Tibial artery (tissue), 4 donors: ENCODE measurements around the gene BBS12.

Source experiments
- DNase-seq, 2 donors: peaks; one replicate each; pipeline ENCODE4 v3.0.0-alpha.2; 2019
- H3K27ac ChIP-seq, 2 donors: fragments of 200-600 bp; sonication (generic) in 1 of 2; 1 replicate in 1 of 2; 2 replicates in 1 of 2; pipeline ENCODE4 v1.5.1; 2018 to 2019; ENCODE audit warnings: mild to moderate bottlenecking in 1 of 2
- H3K27me3 ChIP-seq, 2 donors: fragments of 200-600 bp; sonication (generic) in 1 of 2; one replicate each; pipeline versions ENCODE4 v1.5.1 to v1.6.0; 2016 to 2019
- H3K36me3 ChIP-seq, 3 donors: fragments of 200-600 bp; sonication (generic) in 2 of 3; one replicate each; pipeline ENCODE4 v1.5.1; 2016 to 2019; ENCODE audit warnings: mild to moderate bottlenecking in 2 of 3
- H3K4me1 ChIP-seq, 4 donors: fragments of 200-600 bp; sonication (generic) in 2 of 4; 1 replicate in 3 of 4; 2 replicates in 1 of 4; pipeline ENCODE4 v1.5.1; 2016 to 2019
- H3K4me3 ChIP-seq, 2 donors: fragments of 200-600 bp; sonication (generic) in 1 of 2; 1 replicate in 1 of 2; 2 replicates in 1 of 2; pipeline ENCODE4 v1.5.1; 2018 to 2019; ENCODE audit warnings: mild to moderate bottlenecking in 2 of 2
- H3K9me3 ChIP-seq, 3 donors: fragments of 200-600 bp; sonication (generic) in 1 of 3; one replicate each; pipeline ENCODE4 v1.5.1; 2016 to 2019
- CTCF ChIP-seq, 2 experiments: fragments of 200-600 bp in 1 of 2; fragments of 450-650 bp in 1 of 2; IDR thresholded peaks; one replicate each; pipeline ENCODE4 v1.5.1; 2017 to 2019; ENCODE audit warnings: antibody characterized with exemption in 2 of 2, mild to moderate bottlenecking in 1 of 2, moderate library complexity in 1 of 2
- intact Hi-C: fragments of 100-400 bp; cut with DNase I; formaldehyde crosslinking; loops from one replicate; pipeline ENCODE4 v1.15.0; 2023; ENCODE audit warnings: low total_unique reads

BBS12 gene

GRCh38 chr4:122707497-122707896, 25.0 kb upstream of the BBS12 start:
- Histone ChIP-seq H3K9me3 (no peaks in the 10 kb centered on the region), H3K27me3 (no peaks in the 10 kb centered on the region), H3K4me3 (no peak overlapping the region), H3K4me1 (peaks cover 0 to 9% (median 1%) of the 10 kb centered on the region in 4 donors), H3K27ac (no peak overlapping the region), H3K36me3 (no peaks in the 10 kb centered on the region)
- DNase-seq = no peak
- TF ChIP-seq CTCF (IDR thresholded peaks at IDR 0.05) = no peak
- intact Hi-C loops = no loop called here

- Histone ChIP-seq H3K9me3 (no peaks in the 10 kb centered on the region), H3K36me3 (no peaks in the 10 kb centered on the region), H3K27ac (no peak overlapping the region), H3K4me1 (peaks cover 0 to 9% (median 1%) of the 10 kb centered on the region in 4 donors), H3K4me3 (no peak overlapping the region), H3K27me3 (no peaks in the 10 kb centered on the region)
- no peak for DNase-seq
- TF ChIP-seq CTCF (IDR thresholded peaks at IDR 0.05) = no peak
- intact Hi-C loops = no loop called here
These were observed 23.3 kb upstream of the BBS12 start for GRCh38 chr4:122709236-122709635.

GRCh38 chr4:122710434-122711308, 21.8 kb upstream of the BBS12 start:
- Histone ChIP-seq H3K27ac (no peak overlapping the region), H3K4me3 (peak overlapping the region; percentile 15 to 30)
- intact Hi-C loops = loop anchor here (5.0 kb wide), 1 partner anchor 103 kb away; no protein-coding TSS in a partner anchor

GRCh38 chr4:122711919-122712318, 20.6 kb upstream of the BBS12 start:
- no peak for DNase-seq
- TF ChIP-seq CTCF (IDR thresholded peaks at IDR 0.05) = no peak
- Histone ChIP-seq H3K4me1 (peaks cover 0 to 9% (median 1%) of the 10 kb centered on the region in 4 donors), H3K27ac (no peak overlapping the region), H3K9me3 (no peaks in the 10 kb centered on the region), H3K4me3 (no peak overlapping the region), H3K27me3 (no peaks in the 10 kb centered on the region), H3K36me3 (no peaks in the 10 kb centered on the region)
- intact Hi-C loops = loop anchor here (5.0 kb wide), 1 partner anchor 105 kb away; no protein-coding TSS in a partner anchor

More at GRCh38 chr4:122710434-122711308, 21.8 kb upstream of the BBS12 start:
- no peaks in the 10 kb centered on the region for H3K9me3 ChIP-seq
- no peaks in the 10 kb centered on the region for H3K36me3 ChIP-seq
- peaks cover 0 to 9% (median 1%) of the 10 kb centered on the region in 4 donors for H3K4me1 ChIP-seq
- no peak for TF ChIP-seq CTCF (IDR thresholded peaks at IDR 0.05)
- DNase-seq = no peak
- H3K27me3 ChIP-seq = no peaks in the 10 kb centered on the region

GRCh38 chr4:122712782-122713181, 19.7 kb upstream of the BBS12 start:
- no peak for TF ChIP-seq CTCF (IDR thresholded peaks at IDR 0.05)
- no peak for DNase-seq
- no peak overlapping the region for H3K4me3 ChIP-seq
- H3K27ac ChIP-seq = no peak overlapping the region
- H3K4me1 ChIP-seq = peaks cover 0 to 9% (median 1%) of the 10 kb centered on the region in 4 donors
- H3K9me3 ChIP-seq = no peaks in the 10 kb centered on the region
- intact Hi-C loops = loop anchor here (5.0 kb wide), 1 partner anchor 105 kb away; no protein-coding TSS in a partner anchor
- no peaks in the 10 kb centered on the region for H3K36me3 ChIP-seq
- H3K27me3 ChIP-seq = no peaks in the 10 kb centered on the region
